ENCODE measurements around the gene RPGRIP1.
"Not testable (repeated sequence)": the region's sequence is repeated elsewhere in the genome, so short reads cannot be mapped to it uniquely, and the experiment has no call there.

DNA sequence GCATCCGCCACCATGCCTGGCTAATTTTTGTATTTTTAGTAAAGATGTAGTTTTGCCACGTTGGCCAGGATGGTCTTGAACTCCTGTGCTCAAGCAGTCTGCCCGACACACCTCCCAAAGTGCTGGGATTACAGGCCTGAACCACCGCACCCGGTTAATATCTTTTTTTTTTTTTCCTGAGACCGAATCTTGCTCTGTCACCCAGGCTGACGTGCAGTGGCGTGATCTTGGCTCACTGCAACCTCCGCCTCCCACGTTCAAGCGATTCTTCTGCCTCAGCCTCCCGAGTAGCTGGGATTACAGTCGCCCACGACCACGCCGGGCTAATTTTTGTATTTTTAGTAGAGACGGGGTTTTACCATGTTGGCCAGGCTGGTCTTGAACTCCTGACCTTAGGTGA, 7.2 kb upstream of the RPGRIP1 start:
- TF ChIP-seq, protein P1, sequence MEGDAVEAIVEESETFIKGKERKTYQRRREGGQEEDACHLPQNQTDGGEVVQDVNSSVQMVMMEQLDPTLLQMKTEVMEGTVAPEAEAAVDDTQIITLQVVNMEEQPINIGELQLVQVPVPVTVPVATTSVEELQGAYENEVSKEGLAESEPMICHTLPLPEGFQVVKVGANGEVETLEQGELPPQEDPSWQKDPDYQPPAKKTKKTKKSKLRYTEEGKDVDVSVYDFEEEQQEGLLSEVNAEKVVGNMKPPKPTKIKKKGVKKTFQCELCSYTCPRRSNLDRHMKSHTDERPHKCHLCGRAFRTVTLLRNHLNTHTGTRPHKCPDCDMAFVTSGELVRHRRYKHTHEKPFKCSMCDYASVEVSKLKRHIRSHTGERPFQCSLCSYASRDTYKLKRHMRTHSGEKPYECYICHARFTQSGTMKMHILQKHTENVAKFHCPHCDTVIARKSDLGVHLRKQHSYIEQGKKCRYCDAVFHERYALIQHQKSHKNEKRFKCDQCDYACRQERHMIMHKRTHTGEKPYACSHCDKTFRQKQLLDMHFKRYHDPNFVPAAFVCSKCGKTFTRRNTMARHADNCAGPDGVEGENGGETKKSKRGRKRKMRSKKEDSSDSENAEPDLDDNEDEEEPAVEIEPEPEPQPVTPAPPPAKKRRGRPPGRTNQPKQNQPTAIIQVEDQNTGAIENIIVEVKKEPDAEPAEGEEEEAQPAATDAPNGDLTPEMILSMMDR (IDR thresholded peaks at IDR 0.05), result not testable (repeated sequence)
- not testable (repeated sequence) for TF ChIP-seq POLR2A (IDR thresholded peaks at IDR 0.05)
